ENCODE data around the gene MATN4. TPM values are rescaled to one million over a fixed set of nuclear protein-coding genes. Genes with fewer than 3 reads are reported as not detected.

MATN4 gene
- polyA plus RNA-seq, 2 donors = 0.08 TPM

DNA sequence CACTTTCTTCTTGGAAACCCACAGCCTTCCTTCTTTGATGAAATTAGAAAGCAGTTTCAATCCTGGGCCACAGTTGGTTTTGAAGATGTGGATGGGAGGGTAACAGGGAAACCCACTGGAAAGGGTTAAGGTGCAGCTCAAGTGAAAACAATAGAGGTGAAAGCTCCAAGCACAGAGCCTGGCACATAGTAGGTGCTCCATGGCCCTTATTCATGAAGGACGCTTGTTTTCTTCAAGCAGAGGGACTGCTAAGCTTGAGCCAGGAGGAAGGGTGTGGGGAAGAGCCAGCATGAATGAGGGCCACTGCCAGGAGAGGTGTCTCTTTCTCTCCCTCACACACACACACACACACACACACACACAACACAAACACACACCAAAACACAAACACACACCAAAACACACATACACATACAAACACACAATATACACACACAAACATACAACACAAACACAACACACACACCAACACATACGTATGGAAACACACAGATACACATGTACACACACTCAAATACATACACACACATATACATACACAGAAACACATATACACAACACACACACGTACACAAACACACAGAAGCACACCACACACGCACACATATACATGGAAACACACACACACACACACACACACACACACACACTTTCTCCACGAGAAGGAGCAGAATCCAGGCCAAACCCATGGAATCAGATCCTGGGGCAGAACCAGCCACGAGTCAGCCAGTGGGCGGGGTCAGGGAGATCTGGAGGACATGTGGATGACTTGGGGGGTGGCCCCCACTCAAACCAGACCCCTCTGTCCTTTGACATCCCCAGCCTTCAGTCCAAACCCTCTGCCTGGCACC is 25.2 kb downstream of the MATN4 start:
- H3K9me3 ChIP-seq (ENCODE audit: control insufficient read depth in 2 of 2, insufficient read depth in 1 of 2, low read depth in 1 of 2, low read length in 1 of 2) = peaks cover 0 to 2% of the 10 kb centered on the region in 2 donors
- 63 to 64% methylated on average over 7 of the region's 7 CpGs for WGBS, 2 donors
- H3K27me3 ChIP-seq (ENCODE audit: control insufficient read depth in 1 of 2, insufficient read depth in 2 of 2, low read length in 2 of 2) = no peaks in the 10 kb centered on the region
- no peak overlapping the region for H3K4me3 ChIP-seq (ENCODE audit: low read depth in 1 of 2, low read length in 2 of 2)
- no peaks in the 10 kb centered on the region for H3K36me3 ChIP-seq (ENCODE audit: control insufficient read depth in 2 of 2, insufficient read depth in 2 of 2, low read length in 1 of 2)
- H3K27ac ChIP-seq (ENCODE audit: low read depth in 2 of 2, low read length in 1 of 2) = peak overlapping the region; percentile 50 to 84
- H3K4me1 ChIP-seq (ENCODE audit: control insufficient read depth in 2 of 2, insufficient read depth in 2 of 2, low read length in 1 of 2) = peaks cover 0 to 10% of the 10 kb centered on the region in 2 donors

GRCh38 chr20:45279992-45280391 is 28.1 kb downstream of the MATN4 start:
- WGBS, 2 donors = 51 to 71% methylated on average over 1 of the region's 1 CpG
- no peak overlapping the region for H3K4me3 ChIP-seq (ENCODE audit: low read depth in 1 of 2, low read length in 2 of 2)
- H3K9me3 ChIP-seq (ENCODE audit: control insufficient read depth in 2 of 2, insufficient read depth in 1 of 2, low read depth in 1 of 2, low read length in 1 of 2) = peaks cover 0 to 2% of the 10 kb centered on the region in 2 donors
- no peak overlapping the region for H3K27ac ChIP-seq (ENCODE audit: low read depth in 2 of 2, low read length in 1 of 2)
- H3K4me1 ChIP-seq (ENCODE audit: control insufficient read depth in 2 of 2, insufficient read depth in 2 of 2, low read length in 1 of 2) = peaks cover 0 to 10% of the 10 kb centered on the region in 2 donors
- H3K36me3 ChIP-seq (ENCODE audit: control insufficient read depth in 2 of 2, insufficient read depth in 2 of 2, low read length in 1 of 2) = no peaks in the 10 kb centered on the region
- no peaks in the 10 kb centered on the region for H3K27me3 ChIP-seq (ENCODE audit: control insufficient read depth in 1 of 2, insufficient read depth in 2 of 2, low read length in 2 of 2)

DNA sequence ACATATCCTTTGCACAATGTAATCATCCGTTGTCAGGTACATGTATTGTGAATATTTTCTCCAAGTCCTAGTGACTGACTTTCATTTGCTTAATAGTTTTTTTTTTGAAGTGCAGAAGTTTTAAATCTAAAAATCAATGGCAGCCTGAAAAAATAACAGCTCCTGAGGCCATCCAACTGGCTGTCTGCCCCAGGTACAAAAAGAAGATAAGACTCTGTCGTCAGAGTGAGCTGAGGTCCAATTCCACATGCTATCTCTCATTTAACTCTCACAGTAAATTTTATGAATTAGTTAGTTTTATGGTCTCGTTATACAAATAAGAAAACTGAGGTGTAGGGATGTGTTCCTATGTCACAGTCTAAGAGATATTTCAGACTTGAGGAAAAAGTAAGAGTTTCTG is 32.8 kb downstream of the MATN4 start:
- Histone ChIP-seq H3K27me3 (ENCODE audit: control insufficient read depth in 1 of 2, insufficient read depth in 2 of 2, low read length in 2 of 2) (no peaks in the 10 kb centered on the region), H3K4me3 (ENCODE audit: low read depth in 1 of 2, low read length in 2 of 2) (no peak overlapping the region), H3K36me3 (ENCODE audit: control insufficient read depth in 2 of 2, insufficient read depth in 2 of 2, low read length in 1 of 2) (no peaks in the 10 kb centered on the region), H3K27ac (ENCODE audit: low read depth in 2 of 2, low read length in 1 of 2) (no peak overlapping the region), H3K4me1 (ENCODE audit: control insufficient read depth in 2 of 2, insufficient read depth in 2 of 2, low read length in 1 of 2) (peaks cover 0 to under 1% of the 10 kb centered on the region in 2 donors), H3K9me3 (ENCODE audit: control insufficient read depth in 2 of 2, insufficient read depth in 1 of 2, low read depth in 1 of 2, low read length in 1 of 2) (peaks cover 0 to 2% of the 10 kb centered on the region in 2 donors)
- 63 to 74% methylated on average over 3 of the region's 3 CpGs for WGBS, 2 donors

DNA sequence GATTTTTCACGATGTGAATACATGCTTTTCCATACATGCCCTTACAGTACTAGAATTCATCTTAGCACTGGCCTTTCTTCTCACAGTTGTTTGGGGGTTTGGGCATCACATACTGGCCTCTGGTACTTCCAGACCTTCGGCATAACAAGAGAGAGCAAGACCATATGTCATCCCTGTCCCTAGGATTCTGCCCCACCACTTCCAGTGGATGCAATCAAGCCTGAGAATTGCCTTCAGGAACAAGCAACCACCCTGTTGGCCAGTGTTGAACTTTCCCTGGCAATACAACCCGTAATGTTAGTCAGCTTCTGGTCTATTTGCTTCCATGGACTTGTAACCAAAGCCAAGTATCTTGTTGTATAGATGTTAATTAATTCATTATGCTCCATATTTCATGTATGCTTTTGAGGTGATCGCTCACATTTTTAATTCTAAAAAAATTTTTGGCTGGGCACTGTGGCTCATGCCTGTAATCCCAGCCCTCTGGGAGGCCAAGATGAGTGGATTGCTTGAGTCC is 38.3 kb downstream of the MATN4 start:
- Histone ChIP-seq H3K9me3 (ENCODE audit: control insufficient read depth in 2 of 2, insufficient read depth in 1 of 2, low read depth in 1 of 2, low read length in 1 of 2) (no peaks in the 10 kb centered on the region), H3K4me3 (ENCODE audit: low read depth in 1 of 2, low read length in 2 of 2) (no peak overlapping the region), H3K4me1 (ENCODE audit: control insufficient read depth in 2 of 2, insufficient read depth in 2 of 2, low read length in 1 of 2) (no peaks in the 10 kb centered on the region), H3K27ac (ENCODE audit: low read depth in 2 of 2, low read length in 1 of 2) (no peak overlapping the region), H3K27me3 (ENCODE audit: control insufficient read depth in 1 of 2, insufficient read depth in 2 of 2, low read length in 2 of 2) (no peaks in the 10 kb centered on the region), H3K36me3 (ENCODE audit: control insufficient read depth in 2 of 2, insufficient read depth in 2 of 2, low read length in 1 of 2) (no peaks in the 10 kb centered on the region)
- 74 to 76% methylated on average over 4 of the region's 4 CpGs for WGBS, 2 donors

GRCh38 chr20:45269056-45269455 is 39.0 kb downstream of the MATN4 start:
- Histone ChIP-seq H3K4me3 (ENCODE audit: low read depth in 1 of 2, low read length in 2 of 2) (no peak overlapping the region), H3K9me3 (ENCODE audit: control insufficient read depth in 2 of 2, insufficient read depth in 1 of 2, low read depth in 1 of 2, low read length in 1 of 2) (no peaks in the 10 kb centered on the region), H3K36me3 (ENCODE audit: control insufficient read depth in 2 of 2, insufficient read depth in 2 of 2, low read length in 1 of 2) (no peaks in the 10 kb centered on the region), H3K4me1 (ENCODE audit: control insufficient read depth in 2 of 2, insufficient read depth in 2 of 2, low read length in 1 of 2) (no peaks in the 10 kb centered on the region), H3K27me3 (ENCODE audit: control insufficient read depth in 1 of 2, insufficient read depth in 2 of 2, low read length in 2 of 2) (no peaks in the 10 kb centered on the region), H3K27ac (ENCODE audit: low read depth in 2 of 2, low read length in 1 of 2) (no peak overlapping the region)
- 84 to 86% methylated on average over 3 of the region's 3 CpGs for WGBS, 2 donors

GRCh38 chr20:45268531-45268930 is 39.6 kb downstream of the MATN4 start:
- H3K27me3 ChIP-seq (ENCODE audit: control insufficient read depth in 1 of 2, insufficient read depth in 2 of 2, low read length in 2 of 2) = no peaks in the 10 kb centered on the region
- H3K27ac ChIP-seq (ENCODE audit: low read depth in 2 of 2, low read length in 1 of 2) = no peak overlapping the region
- no peaks in the 10 kb centered on the region for H3K4me1 ChIP-seq (ENCODE audit: control insufficient read depth in 2 of 2, insufficient read depth in 2 of 2, low read length in 1 of 2)
- H3K9me3 ChIP-seq (ENCODE audit: control insufficient read depth in 2 of 2, insufficient read depth in 1 of 2, low read depth in 1 of 2, low read length in 1 of 2) = no peaks in the 10 kb centered on the region
- no peak overlapping the region for H3K4me3 ChIP-seq (ENCODE audit: low read depth in 1 of 2, low read length in 2 of 2)
- WGBS, 2 donors = 61 to 78% methylated on average over 3 of the region's 3 CpGs
- no peaks in the 10 kb centered on the region for H3K36me3 ChIP-seq (ENCODE audit: control insufficient read depth in 2 of 2, insufficient read depth in 2 of 2, low read length in 1 of 2)

- Histone ChIP-seq H3K27me3 (ENCODE audit: control insufficient read depth in 1 of 2, insufficient read depth in 2 of 2, low read length in 2 of 2) (no peaks in the 10 kb centered on the region), H3K9me3 (ENCODE audit: control insufficient read depth in 2 of 2, insufficient read depth in 1 of 2, low read depth in 1 of 2, low read length in 1 of 2) (no peaks in the 10 kb centered on the region), H3K4me3 (ENCODE audit: low read depth in 1 of 2, low read length in 2 of 2) (no peak overlapping the region), H3K36me3 (ENCODE audit: control insufficient read depth in 2 of 2, insufficient read depth in 2 of 2, low read length in 1 of 2) (no peaks in the 10 kb centered on the region), H3K27ac (ENCODE audit: low read depth in 2 of 2, low read length in 1 of 2) (no peak overlapping the region), H3K4me1 (ENCODE audit: control insufficient read depth in 2 of 2, insufficient read depth in 2 of 2, low read length in 1 of 2) (no peaks in the 10 kb centered on the region)
These were observed 41.1 kb downstream of the MATN4 start for GRCh38 chr20:45266977-45267376.

GRCh38 chr20:45263556-45264266 is 44.4 kb downstream of the MATN4 start:
- WGBS, 2 donors = 75 to 82% methylated on average over 3 of the region's 3 CpGs
- Histone ChIP-seq H3K36me3 (ENCODE audit: control insufficient read depth in 2 of 2, insufficient read depth in 2 of 2, low read length in 1 of 2) (no peaks in the 10 kb centered on the region), H3K4me3 (ENCODE audit: low read depth in 1 of 2, low read length in 2 of 2) (no peak overlapping the region), H3K27ac (ENCODE audit: low read depth in 2 of 2, low read length in 1 of 2) (no peak overlapping the region), H3K9me3 (ENCODE audit: control insufficient read depth in 2 of 2, insufficient read depth in 1 of 2, low read depth in 1 of 2, low read length in 1 of 2) (no peaks in the 10 kb centered on the region), H3K27me3 (ENCODE audit: control insufficient read depth in 1 of 2, insufficient read depth in 2 of 2, low read length in 2 of 2) (no peaks in the 10 kb centered on the region), H3K4me1 (ENCODE audit: control insufficient read depth in 2 of 2, insufficient read depth in 2 of 2, low read length in 1 of 2) (no peaks in the 10 kb centered on the region)

- H3K27me3 ChIP-seq (ENCODE audit: control insufficient read depth in 1 of 2, insufficient read depth in 2 of 2, low read length in 2 of 2) = no peaks in the 10 kb centered on the region
- no peaks in the 10 kb centered on the region for H3K36me3 ChIP-seq (ENCODE audit: control insufficient read depth in 2 of 2, insufficient read depth in 2 of 2, low read length in 1 of 2)
- H3K4me3 ChIP-seq (ENCODE audit: low read depth in 1 of 2, low read length in 2 of 2) = no peak overlapping the region
- peaks cover 0 to 6% of the 10 kb centered on the region in 2 donors for H3K4me1 ChIP-seq (ENCODE audit: control insufficient read depth in 2 of 2, insufficient read depth in 2 of 2, low read length in 1 of 2)
- WGBS, 2 donors = 63 to 65% methylated on average over 2 of the region's 2 CpGs
- H3K9me3 ChIP-seq (ENCODE audit: control insufficient read depth in 2 of 2, insufficient read depth in 1 of 2, low read depth in 1 of 2, low read length in 1 of 2) = no peaks in the 10 kb centered on the region
- no peak overlapping the region for H3K27ac ChIP-seq (ENCODE audit: low read depth in 2 of 2, low read length in 1 of 2)
These were observed 49.4 kb downstream of the MATN4 start for GRCh38 chr20:45258664-45259063.

Data from esophagus (tissue), 2 donors.